Ascending aorta (tissue), 2 donors: ENCODE data around the gene ABLIM3. TPM values are rescaled to one million over a fixed set of nuclear protein-coding genes. Genes with fewer than 3 reads are reported as not detected.
"Not testable (repeated sequence)": the region's sequence is repeated elsewhere in the genome, so short reads cannot be mapped to it uniquely, and the experiment has no call there.

ENCODE experiments used
- DNase-seq, 2 donors: peaks; one replicate each; pipeline ENCODE4 v3.0.0-alpha.2; 2019; ENCODE audit warnings: low spot score in 2 of 2
- H3K27ac ChIP-seq, 2 donors: fragments of 200-600 bp; sonication (generic); one replicate each; pipeline ENCODE4 v1.5.1; 2016 to 2017; ENCODE audit warnings: mild to moderate bottlenecking in 1 of 2
- H3K27me3 ChIP-seq: fragments of 200-600 bp; sonication (generic); one replicate; pipeline ENCODE4 v1.5.1; 2017
- H3K36me3 ChIP-seq, 2 donors: fragments of 200-600 bp; sonication (generic); one replicate each; pipeline ENCODE4 v1.5.1; 2016
- H3K4me1 ChIP-seq, 2 donors: fragments of 200-600 bp; sonication (generic); one replicate each; pipeline ENCODE4 v1.5.1; 2016 to 2017; ENCODE audit warnings: mild to moderate bottlenecking in 1 of 2
- H3K4me3 ChIP-seq, 2 donors: fragments of 200-600 bp; sonication (generic); one replicate each; pipeline ENCODE4 v1.5.1; 2016 to 2017; ENCODE audit warnings: mild to moderate bottlenecking in 1 of 2
- H3K9me3 ChIP-seq, 2 donors: fragments of 200-600 bp; sonication (generic); one replicate each; pipeline ENCODE4 v1.5.1; 2016
- intact Hi-C: fragments of 100-400 bp; cut with DNase I; formaldehyde crosslinking; loops from one replicate; pipeline ENCODE4 v1.15.1; 2023
- total RNA-seq: library from RNA; depleted of rRNA; stranded (reverse); fragments of >200 nt; gene quantifications from one replicate; pipeline ENCODE4 v1.1.0, GENCODE V29; 2016
- TF ChIP-seq, protein P1 (sequence below), 3 experiments: fragments of 200-600 bp in 2 of 3; fragments of 450-650 bp in 1 of 3; sonication (generic) in 2 of 3; IDR thresholded peaks; one replicate each; pipeline ENCODE4 v1.5.1; 2016 to 2019; ENCODE audit warnings: antibody characterized with exemption in 3 of 3, mild to moderate bottlenecking in 1 of 3, moderate library complexity in 1 of 3

The ABLIM3 gene
- total RNA-seq, 1 donor from 2014 or later, result 25.8 TPM

DNA sequence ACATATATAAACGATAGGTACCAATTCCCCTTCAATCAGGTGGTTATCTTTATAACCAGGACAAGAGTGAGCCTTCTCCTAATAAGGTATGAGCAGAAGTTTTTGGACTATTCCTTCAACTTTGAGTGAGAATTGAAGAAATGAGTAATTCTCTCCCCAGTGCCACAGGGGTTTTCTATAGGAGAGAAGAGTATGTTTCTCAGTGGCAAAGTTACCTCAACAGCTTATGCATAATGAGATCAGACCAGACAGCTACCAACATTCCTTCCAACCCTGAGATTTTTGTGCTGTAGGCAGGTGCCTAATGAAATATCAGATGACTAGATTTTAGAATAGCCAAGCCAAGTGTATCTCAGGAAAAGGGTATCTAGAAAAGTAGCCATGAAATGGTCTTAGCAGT is 40.9 kb downstream of the ABLIM3 start:
- no peak for DNase-seq
- H3K9me3 ChIP-seq, result no peaks in the 10 kb centered on the region
- H3K4me1 ChIP-seq, result peaks cover 0 to 5% of the 10 kb centered on the region in 2 donors

DNA sequence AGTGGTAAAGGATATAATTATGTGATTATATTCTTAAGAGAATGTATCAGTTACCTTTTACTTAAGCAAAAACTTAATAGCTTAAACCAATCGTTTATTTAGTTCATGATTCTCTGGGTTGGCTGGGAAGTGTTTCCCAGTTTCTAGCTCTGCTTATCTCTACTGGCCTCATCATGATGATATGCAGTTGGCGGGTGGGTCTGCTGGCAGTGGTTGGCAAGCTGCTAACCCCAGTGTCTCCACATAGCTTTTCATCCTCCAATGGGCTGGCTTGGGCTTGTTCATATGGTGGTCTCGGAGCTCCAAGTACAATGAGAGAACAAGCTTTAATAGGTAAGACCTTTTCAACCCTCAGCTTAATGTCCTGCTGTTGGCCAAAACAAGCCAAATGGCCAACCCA is 43.8 kb downstream of the ABLIM3 start:
- H3K27ac ChIP-seq, result no peak overlapping the region
- intact Hi-C loops, result no loop called here
- TF ChIP-seq, protein P1, sequence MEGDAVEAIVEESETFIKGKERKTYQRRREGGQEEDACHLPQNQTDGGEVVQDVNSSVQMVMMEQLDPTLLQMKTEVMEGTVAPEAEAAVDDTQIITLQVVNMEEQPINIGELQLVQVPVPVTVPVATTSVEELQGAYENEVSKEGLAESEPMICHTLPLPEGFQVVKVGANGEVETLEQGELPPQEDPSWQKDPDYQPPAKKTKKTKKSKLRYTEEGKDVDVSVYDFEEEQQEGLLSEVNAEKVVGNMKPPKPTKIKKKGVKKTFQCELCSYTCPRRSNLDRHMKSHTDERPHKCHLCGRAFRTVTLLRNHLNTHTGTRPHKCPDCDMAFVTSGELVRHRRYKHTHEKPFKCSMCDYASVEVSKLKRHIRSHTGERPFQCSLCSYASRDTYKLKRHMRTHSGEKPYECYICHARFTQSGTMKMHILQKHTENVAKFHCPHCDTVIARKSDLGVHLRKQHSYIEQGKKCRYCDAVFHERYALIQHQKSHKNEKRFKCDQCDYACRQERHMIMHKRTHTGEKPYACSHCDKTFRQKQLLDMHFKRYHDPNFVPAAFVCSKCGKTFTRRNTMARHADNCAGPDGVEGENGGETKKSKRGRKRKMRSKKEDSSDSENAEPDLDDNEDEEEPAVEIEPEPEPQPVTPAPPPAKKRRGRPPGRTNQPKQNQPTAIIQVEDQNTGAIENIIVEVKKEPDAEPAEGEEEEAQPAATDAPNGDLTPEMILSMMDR (IDR thresholded peaks at IDR 0.05), result no peak

More for the DNA sequence above, 40.9 kb downstream of the ABLIM3 start:
- peaks cover 9 to 13% of the 10 kb centered on the region in 2 donors for H3K36me3 ChIP-seq
- TF ChIP-seq, protein P1 (IDR thresholded peaks at IDR 0.05), result no peak
- no peaks in the 10 kb centered on the region for H3K27me3 ChIP-seq
- no peak overlapping the region for H3K27ac ChIP-seq
- intact Hi-C loops, result no loop called here
- no peak overlapping the region for H3K4me3 ChIP-seq

DNA sequence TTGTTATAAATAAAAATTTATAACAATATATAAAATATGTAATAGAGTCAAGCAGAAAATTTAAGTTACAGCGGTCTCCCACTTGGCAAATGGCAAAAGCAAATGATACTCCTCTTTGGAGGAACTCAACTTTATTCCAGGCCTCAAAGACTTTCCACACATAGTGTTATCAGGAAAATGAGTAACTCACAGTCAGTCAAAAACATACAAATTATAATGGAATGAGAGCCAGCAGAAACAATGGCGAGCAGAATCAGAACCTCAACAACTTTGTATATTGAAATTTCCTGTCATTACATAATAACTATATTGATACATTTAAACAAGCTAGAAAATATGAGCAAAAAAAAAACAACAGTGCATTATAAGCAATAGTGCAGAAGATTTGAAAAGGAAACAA is 45.2 kb downstream of the ABLIM3 start:
- Histone ChIP-seq H3K36me3 (peaks cover 9 to 13% of the 10 kb centered on the region in 2 donors), H3K9me3 (no peaks in the 10 kb centered on the region), H3K4me1 (no peaks in the 10 kb centered on the region), H3K27ac (no peak overlapping the region), H3K4me3 (no peak overlapping the region), H3K27me3 (no peaks in the 10 kb centered on the region)
- TF ChIP-seq, protein P1 (IDR thresholded peaks at IDR 0.05), result no peak
- no peak for DNase-seq
- intact Hi-C loops, result no loop called here

More for the DNA sequence above, 43.8 kb downstream of the ABLIM3 start:
- Histone ChIP-seq H3K36me3 (peaks cover 9 to 13% of the 10 kb centered on the region in 2 donors), H3K9me3 (no peaks in the 10 kb centered on the region), H3K4me1 (peaks cover 0 to 5% of the 10 kb centered on the region in 2 donors), H3K4me3 (no peak overlapping the region), H3K27me3 (no peaks in the 10 kb centered on the region)
- DNase-seq, result no peak

DNA sequence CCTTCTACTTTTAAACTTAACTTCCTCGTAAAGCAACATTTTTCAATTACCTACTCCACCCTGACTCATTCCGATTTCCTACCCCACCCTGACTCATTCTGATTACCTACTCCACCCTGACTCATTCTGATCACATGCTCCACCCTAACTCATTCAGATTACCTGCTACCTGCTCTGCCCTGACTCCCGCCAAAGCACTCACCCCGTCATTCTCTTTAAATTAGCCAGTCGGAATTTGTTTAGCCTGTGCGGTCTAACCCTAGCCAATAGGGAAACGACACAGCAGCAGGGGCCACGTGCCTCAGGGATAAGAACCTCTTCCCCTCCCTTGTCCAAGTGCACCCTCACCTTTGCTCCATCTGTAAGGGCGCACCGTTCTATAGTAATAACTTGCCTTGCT is 46.3 kb downstream of the ABLIM3 start:
- DNase-seq, H3K27ac ChIP-seq, H3K4me3 ChIP-seq, intact Hi-C loops, H3K27me3 ChIP-seq, H3K4me1 ChIP-seq, H3K9me3 ChIP-seq: not testable (repeated sequence)
- H3K36me3 ChIP-seq, result peaks cover 9 to 13% of the 10 kb centered on the region in 2 donors

DNA sequence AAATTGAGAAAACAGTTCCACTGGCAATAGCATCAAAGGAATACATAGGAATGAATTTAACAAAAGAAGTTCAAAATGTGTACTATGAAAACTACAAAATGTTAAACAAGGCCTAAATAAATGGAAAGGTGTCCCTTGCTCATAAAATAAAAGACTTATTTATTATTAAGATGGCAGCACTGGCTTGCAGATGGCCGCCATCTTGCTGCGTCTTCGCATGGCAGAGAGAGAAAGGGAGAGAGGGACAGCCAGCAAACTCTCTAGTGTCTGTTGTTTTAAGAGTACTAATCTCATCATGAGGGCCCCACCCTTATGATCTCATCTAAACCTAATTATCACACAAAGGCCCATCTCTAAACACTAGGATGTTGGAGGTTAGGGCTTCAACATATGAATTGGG is 47.1 kb downstream of the ABLIM3 start:
- TF ChIP-seq, protein P1 (IDR thresholded peaks at IDR 0.05), result no peak
- no peak overlapping the region for H3K27ac ChIP-seq
- DNase-seq, result no peak
- peaks cover 9 to 13% of the 10 kb centered on the region in 2 donors for H3K36me3 ChIP-seq
- no peak overlapping the region for H3K4me3 ChIP-seq
- no peaks in the 10 kb centered on the region for H3K27me3 ChIP-seq
- no peaks in the 10 kb centered on the region for H3K4me1 ChIP-seq
- no peaks in the 10 kb centered on the region for H3K9me3 ChIP-seq
- intact Hi-C loops, result no loop called here

DNA sequence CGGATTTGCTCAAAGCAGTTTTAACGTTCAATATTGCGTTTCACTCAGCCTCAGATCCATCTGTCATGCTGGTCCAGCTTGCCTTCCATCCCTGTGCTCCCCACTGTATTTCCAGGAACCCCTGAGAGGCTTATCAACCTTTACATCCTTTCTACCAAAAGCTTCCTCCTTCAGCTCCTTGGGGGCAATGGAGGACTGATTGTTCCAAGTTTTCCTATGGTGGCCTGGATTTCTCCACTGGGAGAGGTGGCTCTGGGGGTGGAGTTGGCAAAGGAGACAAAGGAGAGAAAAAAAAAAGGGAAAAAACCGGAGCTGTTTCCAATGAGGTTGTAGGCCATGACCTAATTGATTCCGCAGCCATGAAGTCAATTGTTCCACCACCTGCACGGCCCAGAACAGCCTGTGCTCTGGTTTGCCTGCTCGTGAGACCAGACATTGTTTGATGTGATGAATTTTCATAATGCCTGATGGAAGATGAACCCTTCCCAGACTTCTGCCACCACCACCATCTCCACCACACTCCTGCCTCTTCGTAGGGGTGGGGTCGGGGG is 54.1 kb downstream of the ABLIM3 start:
- intact Hi-C loops, result no loop called here
- Histone ChIP-seq H3K9me3 (no peaks in the 10 kb centered on the region), H3K4me1 (no peaks in the 10 kb centered on the region), H3K36me3 (peaks cover 0 to 5% of the 10 kb centered on the region in 2 donors), H3K4me3 (no peak overlapping the region), H3K27me3 (no peaks in the 10 kb centered on the region), H3K27ac (no peak overlapping the region)
- TF ChIP-seq, protein P1 (IDR thresholded peaks at IDR 0.05), result no peak
- no peak for DNase-seq
